ENCODE data around the gene DNAJC4.

DNAJC4 gene

DNA sequence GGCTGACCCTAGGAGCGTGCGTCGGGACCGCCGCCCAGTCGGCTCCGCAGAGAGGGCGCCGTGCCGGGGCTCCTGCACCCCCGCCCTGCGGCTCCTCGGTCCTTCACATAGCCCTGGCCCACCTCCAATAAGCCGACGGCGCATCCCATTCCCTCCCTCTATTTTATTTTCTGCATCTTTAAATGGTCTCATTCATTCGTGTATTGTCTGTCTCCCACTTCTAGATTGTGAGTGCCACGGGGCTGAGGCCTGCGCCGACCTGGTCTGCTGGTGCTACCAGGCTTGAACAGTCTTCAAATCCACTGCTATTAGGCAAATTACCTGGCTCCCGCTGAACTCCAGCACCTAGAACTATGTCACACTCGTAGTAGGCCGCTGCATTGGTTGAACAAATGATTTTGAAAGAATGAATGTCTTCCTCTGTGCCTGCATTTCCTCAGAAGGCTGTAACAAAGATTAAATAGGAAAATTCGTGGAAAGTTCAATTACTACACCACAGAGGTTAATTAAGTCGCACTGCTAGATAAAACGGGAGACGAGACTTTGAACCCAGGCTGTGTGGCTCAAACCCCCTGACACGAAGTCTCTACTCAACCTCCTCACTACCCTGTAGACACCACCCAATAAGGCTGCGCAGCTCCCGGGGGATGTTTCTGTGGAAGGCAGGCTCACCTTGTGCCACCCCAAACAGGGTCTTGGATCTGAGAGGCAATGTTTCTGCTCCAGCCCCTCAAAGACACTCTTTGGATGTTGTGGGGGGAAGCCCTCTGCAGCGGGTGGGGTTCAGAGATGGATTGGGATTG is 17.6 kb downstream of the DNAJC4 start:
- Histone ChIP-seq H3K36me3 (ENCODE audit: control insufficient read depth in 1 of 2, insufficient read depth in 2 of 2, low read length in 2 of 2) (no peaks in the 10 kb centered on the region), H3K4me3 (ENCODE audit: low read depth in 1 of 2, low read length in 2 of 2) (peak overlapping the region; percentile 91 to 98), H3K27me3 (ENCODE audit: low read depth, low read length) (no peaks in the 10 kb centered on the region), H3K9me3 (ENCODE audit: control insufficient read depth in 1 of 2, low read length in 2 of 2) (no peaks in the 10 kb centered on the region), H3K27ac (ENCODE audit: low read length) (no peak overlapping the region), H3K4me1 (ENCODE audit: control insufficient read depth in 1 of 2, insufficient read depth in 2 of 2, low read length in 2 of 2) (peaks cover 3 to 50% of the 10 kb centered on the region in 2 donors)

GRCh38 chr11:64248578-64248977 is 18.2 kb downstream of the DNAJC4 start:
- Histone ChIP-seq H3K4me3 (ENCODE audit: low read depth in 1 of 2, low read length in 2 of 2) (no peak overlapping the region), H3K36me3 (ENCODE audit: control insufficient read depth in 1 of 2, insufficient read depth in 2 of 2, low read length in 2 of 2) (no peaks in the 10 kb centered on the region), H3K27ac (ENCODE audit: low read length) (no peak overlapping the region), H3K9me3 (ENCODE audit: control insufficient read depth in 1 of 2, low read length in 2 of 2) (no peaks in the 10 kb centered on the region), H3K4me1 (ENCODE audit: control insufficient read depth in 1 of 2, insufficient read depth in 2 of 2, low read length in 2 of 2) (peaks cover 3 to 49% of the 10 kb centered on the region in 2 donors), H3K27me3 (ENCODE audit: low read depth, low read length) (no peaks in the 10 kb centered on the region)

DNA sequence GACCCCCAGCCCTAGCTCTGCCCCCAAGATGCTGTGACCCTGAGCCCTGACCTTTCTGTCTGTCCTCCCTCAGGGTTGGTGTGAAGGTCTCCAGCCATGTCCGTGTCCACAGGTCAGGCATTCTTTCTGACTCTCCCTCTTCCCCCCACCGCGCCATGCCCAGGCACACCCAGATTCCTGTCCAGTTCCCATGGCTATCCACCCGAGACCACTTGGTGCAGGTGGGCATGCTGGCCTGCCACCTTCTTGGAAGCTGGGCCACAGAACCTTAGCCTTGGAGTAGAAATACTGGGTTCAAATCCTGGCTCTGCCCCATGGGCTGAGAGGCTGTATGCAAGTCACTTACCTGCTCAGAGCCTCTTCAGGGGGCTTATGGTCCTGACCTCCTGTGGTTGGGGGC is 18.7 kb downstream of the DNAJC4 start:
- H3K36me3 ChIP-seq (ENCODE audit: control insufficient read depth in 1 of 2, insufficient read depth in 2 of 2, low read length in 2 of 2) = no peaks in the 10 kb centered on the region
- H3K9me3 ChIP-seq (ENCODE audit: control insufficient read depth in 1 of 2, low read length in 2 of 2) = no peaks in the 10 kb centered on the region
- H3K27me3 ChIP-seq (ENCODE audit: low read depth, low read length) = no peaks in the 10 kb centered on the region
- H3K4me3 ChIP-seq (ENCODE audit: low read depth in 1 of 2, low read length in 2 of 2) = no peak overlapping the region
- H3K4me1 ChIP-seq (ENCODE audit: control insufficient read depth in 1 of 2, insufficient read depth in 2 of 2, low read length in 2 of 2) = peaks cover 3 to 54% of the 10 kb centered on the region in 2 donors
- H3K27ac ChIP-seq (ENCODE audit: low read length) = no peak overlapping the region

GRCh38 chr11:64249563-64250414 is 19.4 kb downstream of the DNAJC4 start:
- H3K4me3 ChIP-seq (ENCODE audit: low read depth in 1 of 2, low read length in 2 of 2) = no peak overlapping the region
- peaks cover 4 to 5% of the 10 kb centered on the region in 2 donors for H3K36me3 ChIP-seq (ENCODE audit: control insufficient read depth in 1 of 2, insufficient read depth in 2 of 2, low read length in 2 of 2)
- H3K9me3 ChIP-seq (ENCODE audit: control insufficient read depth in 1 of 2, low read length in 2 of 2) = no peaks in the 10 kb centered on the region
- no peak overlapping the region for H3K27ac ChIP-seq (ENCODE audit: low read length)
- peaks cover 3 to 53% of the 10 kb centered on the region in 2 donors for H3K4me1 ChIP-seq (ENCODE audit: control insufficient read depth in 1 of 2, insufficient read depth in 2 of 2, low read length in 2 of 2)
- H3K27me3 ChIP-seq (ENCODE audit: low read depth, low read length) = no peaks in the 10 kb centered on the region

GRCh38 chr11:64250415-64251015 is 20.2 kb downstream of the DNAJC4 start:
- peaks cover 7 to 10% of the 10 kb centered on the region in 2 donors for H3K36me3 ChIP-seq (ENCODE audit: control insufficient read depth in 1 of 2, insufficient read depth in 2 of 2, low read length in 2 of 2)
- peak overlapping the region; percentile 53 to 65 for H3K4me3 ChIP-seq (ENCODE audit: low read depth in 1 of 2, low read length in 2 of 2)
- no peaks in the 10 kb centered on the region for H3K27me3 ChIP-seq (ENCODE audit: low read depth, low read length)
- H3K27ac ChIP-seq (ENCODE audit: low read length) = no peak overlapping the region
- no peaks in the 10 kb centered on the region for H3K9me3 ChIP-seq (ENCODE audit: control insufficient read depth in 1 of 2, low read length in 2 of 2)
- H3K4me1 ChIP-seq (ENCODE audit: control insufficient read depth in 1 of 2, insufficient read depth in 2 of 2, low read length in 2 of 2) = peaks cover 3 to 45% of the 10 kb centered on the region in 2 donors

DNA sequence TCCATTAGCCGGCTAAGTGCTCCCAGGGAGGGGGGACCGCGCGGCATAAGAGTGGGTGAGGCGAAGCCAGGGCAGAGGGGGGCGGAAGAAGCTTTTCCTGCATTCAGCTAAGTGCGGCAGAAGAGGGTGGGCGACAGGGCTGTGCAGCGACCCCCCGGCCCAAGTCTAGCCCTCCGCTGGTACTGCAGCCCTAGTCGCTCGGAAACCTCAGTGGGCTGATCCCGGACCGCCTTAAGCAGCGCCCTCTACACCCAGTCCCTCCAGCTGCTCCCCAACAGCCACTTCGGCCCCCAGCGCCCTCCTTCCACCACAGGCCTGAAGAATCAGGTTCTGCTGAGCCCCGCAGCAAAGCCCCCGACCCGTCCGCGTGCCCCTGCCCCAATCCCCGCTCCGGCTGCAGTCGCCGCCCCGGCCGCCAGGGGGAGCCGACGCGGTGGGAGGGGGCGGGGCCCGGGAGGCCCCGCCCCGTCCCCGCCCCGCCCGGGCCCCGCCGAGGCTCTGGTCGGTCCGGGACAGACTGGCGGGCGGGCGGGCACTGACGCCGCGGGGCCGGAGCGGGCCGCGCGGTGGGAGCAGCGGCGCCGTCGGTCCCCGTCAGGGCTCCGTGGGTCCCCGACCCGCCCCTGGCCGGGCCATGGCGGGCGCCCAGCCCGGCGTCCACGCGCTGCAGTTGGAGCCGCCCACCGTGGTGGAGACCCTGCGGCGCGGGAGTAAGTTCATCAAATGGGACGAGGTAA is 20.8 kb downstream of the DNAJC4 start, which contains the start of gene PLCB3:
Gene PLCB3 (plus strand): TSS at position 515 of the 737 bp plus-strand sequence. CDS start 120 bp downstream, at position 635.
- Histone ChIP-seq H3K9me3 (ENCODE audit: control insufficient read depth in 1 of 2, low read length in 2 of 2) (no peaks in the 10 kb centered on the region), H3K4me3 (ENCODE audit: low read depth in 1 of 2, low read length in 2 of 2) (peak within 1 kb of the TSS; percentile 67 to 79), H3K27me3 (ENCODE audit: low read depth, low read length) (no peaks in the 10 kb centered on the region), H3K36me3 (ENCODE audit: control insufficient read depth in 1 of 2, insufficient read depth in 2 of 2, low read length in 2 of 2) (peaks cover 7 to 14% of the 10 kb centered on the region in 2 donors), H3K27ac (ENCODE audit: low read length) (peak within 1 kb of the TSS; percentile 63), H3K4me1 (ENCODE audit: control insufficient read depth in 1 of 2, insufficient read depth in 2 of 2, low read length in 2 of 2) (peaks cover 3 to 39% of the 10 kb centered on the region in 2 donors)

GRCh38 chr11:64251753-64252002 is 21.3 kb downstream of the DNAJC4 start:
- H3K36me3 ChIP-seq (ENCODE audit: control insufficient read depth in 1 of 2, insufficient read depth in 2 of 2, low read length in 2 of 2) = peaks cover 12 to 19% of the 10 kb centered on the region in 2 donors

DNA sequence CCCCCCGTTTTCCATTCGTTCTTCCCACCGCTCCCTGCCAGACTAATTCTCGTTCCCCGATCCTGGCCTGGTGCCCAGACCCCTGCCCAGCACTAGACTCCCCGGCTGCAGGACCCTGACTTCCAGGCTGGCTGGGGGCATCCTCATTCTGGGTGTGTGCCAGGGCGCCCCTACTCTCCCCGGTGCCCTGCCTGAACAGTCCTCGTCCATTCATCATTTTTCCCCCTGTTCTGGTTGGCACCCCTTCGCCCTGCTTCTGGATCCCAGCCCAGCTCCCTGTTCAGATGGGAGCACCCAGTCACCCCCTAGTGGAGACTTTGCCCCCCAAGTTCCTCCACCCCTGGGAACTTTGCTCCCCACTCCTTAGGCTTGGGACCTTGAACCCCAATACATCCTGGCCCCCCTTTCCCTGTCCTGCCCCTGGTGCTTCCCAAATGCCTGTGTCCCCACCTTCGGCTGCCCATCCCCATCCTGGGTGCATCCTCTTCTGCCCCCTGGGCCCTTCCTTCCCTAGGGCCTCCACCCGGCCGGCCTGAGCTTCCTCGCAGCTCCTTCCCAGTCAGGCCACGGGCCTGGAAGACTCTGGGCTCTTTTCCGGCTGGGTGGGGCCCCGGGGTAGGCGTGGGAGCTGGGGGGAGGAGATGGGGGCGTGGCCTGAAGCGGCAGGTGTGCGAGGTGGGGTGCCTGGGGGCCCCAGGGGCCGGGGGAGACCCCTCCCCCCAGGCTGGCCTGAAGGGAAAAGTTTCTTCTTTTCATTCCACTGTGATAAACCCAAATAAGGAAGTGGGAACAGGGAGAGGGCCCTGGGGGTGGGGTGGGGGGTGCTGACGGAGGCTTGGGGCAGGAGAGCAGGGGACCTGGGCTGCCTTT is 21.9 kb downstream of the DNAJC4 start:
- Histone ChIP-seq H3K36me3 (ENCODE audit: control insufficient read depth in 1 of 2, insufficient read depth in 2 of 2, low read length in 2 of 2) (peaks cover 12 to 20% of the 10 kb centered on the region in 2 donors), H3K4me3 (ENCODE audit: low read depth in 1 of 2, low read length in 2 of 2) (peak overlapping the region; percentile 67 to 79), H3K9me3 (ENCODE audit: control insufficient read depth in 1 of 2, low read length in 2 of 2) (no peaks in the 10 kb centered on the region), H3K27ac (ENCODE audit: low read length) (peak overlapping the region; percentile 63), H3K27me3 (ENCODE audit: low read depth, low read length) (no peaks in the 10 kb centered on the region), H3K4me1 (ENCODE audit: control insufficient read depth in 1 of 2, insufficient read depth in 2 of 2, low read length in 2 of 2) (peaks cover 3 to 34% of the 10 kb centered on the region in 2 donors)

More at GRCh38 chr11:64251753-64252002, 21.3 kb downstream of the DNAJC4 start:
- Histone ChIP-seq H3K9me3 (ENCODE audit: control insufficient read depth in 1 of 2, low read length in 2 of 2) (no peaks in the 10 kb centered on the region), H3K27ac (ENCODE audit: low read length) (peak overlapping the region; percentile 63), H3K27me3 (ENCODE audit: low read depth, low read length) (no peaks in the 10 kb centered on the region), H3K4me1 (ENCODE audit: control insufficient read depth in 1 of 2, insufficient read depth in 2 of 2, low read length in 2 of 2) (peaks cover 3 to 38% of the 10 kb centered on the region in 2 donors), H3K4me3 (ENCODE audit: low read depth in 1 of 2, low read length in 2 of 2) (peak overlapping the region; percentile 67 to 79)

DNA sequence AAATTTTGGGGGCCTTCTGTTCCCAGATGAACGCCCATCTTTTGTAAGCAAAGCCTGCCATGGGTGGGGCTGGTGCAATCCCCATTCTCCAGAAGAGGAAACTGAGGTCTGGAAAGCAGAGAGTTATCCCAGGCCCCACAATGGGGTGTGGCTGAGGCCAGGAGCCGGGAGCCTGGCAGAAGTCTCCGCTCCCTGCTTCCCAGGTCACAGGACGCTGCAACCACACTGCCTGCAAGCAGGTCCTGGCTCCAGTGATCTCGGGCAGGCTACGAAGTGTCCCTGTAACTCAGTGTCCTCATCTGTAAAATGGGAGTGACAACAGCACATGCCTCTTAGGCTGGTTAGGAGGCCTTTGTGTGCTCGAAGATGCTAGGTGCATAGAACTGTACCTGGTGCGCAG is 22.7 kb downstream of the DNAJC4 start:
- Histone ChIP-seq H3K27ac (ENCODE audit: low read length) (peak overlapping the region; percentile 51), H3K4me1 (ENCODE audit: control insufficient read depth in 1 of 2, insufficient read depth in 2 of 2, low read length in 2 of 2) (peaks cover 3 to 28% of the 10 kb centered on the region in 2 donors), H3K9me3 (ENCODE audit: control insufficient read depth in 1 of 2, low read length in 2 of 2) (no peaks in the 10 kb centered on the region), H3K27me3 (ENCODE audit: low read depth, low read length) (no peaks in the 10 kb centered on the region), H3K4me3 (ENCODE audit: low read depth in 1 of 2, low read length in 2 of 2) (peak overlapping the region; percentile 67 to 79), H3K36me3 (ENCODE audit: control insufficient read depth in 1 of 2, insufficient read depth in 2 of 2, low read length in 2 of 2) (peaks cover 12 to 21% of the 10 kb centered on the region in 2 donors)

DNA sequence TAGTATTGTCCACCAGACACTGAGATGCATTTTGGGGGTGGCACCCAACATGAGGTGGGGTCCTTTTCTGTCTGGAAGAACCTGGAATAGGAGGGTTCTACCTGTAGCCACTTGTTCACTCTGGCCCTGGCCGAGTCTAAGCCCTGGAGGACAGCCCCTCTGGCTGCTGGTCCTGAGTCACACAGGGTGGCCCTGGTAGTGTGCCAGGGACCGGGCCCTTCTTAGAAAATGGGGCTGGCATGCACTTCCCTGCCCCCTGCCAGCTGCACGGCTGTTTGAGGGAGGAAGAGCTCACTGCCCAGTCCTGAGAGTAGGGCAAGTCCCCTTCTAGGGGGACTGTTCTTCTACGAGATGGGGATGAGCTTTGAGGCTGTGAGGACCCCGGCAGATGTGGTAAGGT is 23.1 kb downstream of the DNAJC4 start:
- H3K9me3 ChIP-seq (ENCODE audit: control insufficient read depth in 1 of 2, low read length in 2 of 2) = no peaks in the 10 kb centered on the region
- peak overlapping the region in 1 of 2 donors; percentile 79 for H3K4me3 ChIP-seq (ENCODE audit: low read depth in 1 of 2, low read length in 2 of 2)
- H3K36me3 ChIP-seq (ENCODE audit: control insufficient read depth in 1 of 2, insufficient read depth in 2 of 2, low read length in 2 of 2) = peaks cover 13 to 25% of the 10 kb centered on the region in 2 donors
- peaks cover 3 to 28% of the 10 kb centered on the region in 2 donors for H3K4me1 ChIP-seq (ENCODE audit: control insufficient read depth in 1 of 2, insufficient read depth in 2 of 2, low read length in 2 of 2)
- no peak overlapping the region for H3K27ac ChIP-seq (ENCODE audit: low read length)
- H3K27me3 ChIP-seq (ENCODE audit: low read depth, low read length) = no peaks in the 10 kb centered on the region

Measured in muscle layer of duodenum (tissue), 2 donors.